ENCODE results near the gene MRAP.

- TF ChIP-seq POLR2AphosphoS5 (IDR thresholded peaks at IDR 0.05; ENCODE audit: insufficient read depth in 1 of 2, low read depth in 1 of 2): no peak
- TF ChIP-seq CTCF (IDR thresholded peaks at IDR 0.05): no peak
- no peak for TF ChIP-seq POLR2A (IDR thresholded peaks at IDR 0.05)
Measured at GRCh38 chr21:32330784-32331311, 32.2 kb downstream of the MRAP start.

Measured in vagina (tissue), 2 donors.